ENCODE measurements around the gene NUP210L. TPM values are rescaled to one million over a fixed set of nuclear protein-coding genes. Genes with fewer than 3 reads are reported as not detected.

Gene NUP210L
- polyA plus RNA-seq, 2 of the 4 experiments (the other 2 are of a cell fraction): not detected

DNA sequence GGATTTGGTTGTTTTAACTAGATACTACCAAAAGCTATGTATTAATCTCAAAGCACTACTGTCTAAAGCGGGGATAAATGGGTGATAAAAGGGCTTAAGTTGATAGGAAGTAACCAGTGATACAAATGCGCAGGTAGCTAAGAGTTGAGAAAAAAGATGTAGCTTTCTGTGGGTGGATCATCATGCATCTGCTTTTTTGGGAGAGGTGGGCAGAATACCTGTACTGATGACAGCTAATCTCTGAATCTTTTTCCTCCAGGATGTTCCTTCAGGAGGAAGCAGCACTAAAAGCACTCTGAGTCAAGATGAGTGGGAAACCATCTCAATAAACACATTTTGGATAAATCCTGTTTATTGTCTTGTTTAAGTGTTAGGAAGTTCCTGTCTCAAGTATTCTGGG, 163.1 kb downstream of the NUP210L start:
- 70% methylated on average over 2 of the region's 2 CpGs for WGBS (ENCODE audit: missing lambda C conversion rate)
- peaks cover 14% of the 10 kb centered on the region; the same call in 2 of the 3 replicates for H3K4me1 ChIP-seq
- POLR2A ChIA-PET: interaction anchor here (1.1 to 2.0 kb wide), 4 partner anchors 14 to 358 kb away, joined by 4 to 52 read pairs (median 22); partner anchors contain the start of genes CHTOP, CREB3L4, DENND4B and JTB
- no peak for FAIRE-seq
- peak overlapping the region; percentile 73 for H3K4me3 ChIP-seq
- peak overlapping the region; percentile 84 for H3K4me2 ChIP-seq
- H3K9me3 ChIP-seq: no peaks in the 10 kb centered on the region
- ATAC-seq: no peak
- TF ChIP-seq GATA3 (IDR thresholded peaks at IDR 0.05; ENCODE audit: borderline replicate concordance): no peak
- peak; percentile 77 for TF ChIP-seq HOXA7 (CRISPR knock-in tag; IDR thresholded peaks at IDR 0.05)
- no peak for DNase-seq (ENCODE audit: low read depth in 1 of 2, low spot score in 1 of 2)
- H3K27ac ChIP-seq: peak overlapping the region; percentile 93 to 94; a peak in 5 of 6 replicates
- CTCF ChIA-PET: interaction anchor here (0.6 to 1.0 kb wide), 4 partner anchors 15 to 420 kb away, joined by 3 to 4 read pairs (median 3); partner anchors contain the start of gene JTB

GRCh38 chr1:153991151-153991630, 163.7 kb downstream of the NUP210L start:
- DNase-seq (ENCODE audit: low read depth in 1 of 2, low spot score in 1 of 2): no peak
- Histone ChIP-seq H3K4me3 (peak overlapping the region; percentile 73), H3K4me1 (peaks cover 14% of the 10 kb centered on the region; the same call in 2 of the 3 replicates), H3K9me3 (no peaks in the 10 kb centered on the region), H3K4me2 (peak overlapping the region; percentile 84), H3K27ac (peak overlapping the region; percentile 93 to 94)
- under 1% methylated on average over 9 of the region's 9 CpGs for WGBS (ENCODE audit: missing lambda C conversion rate)
- no peak for FAIRE-seq
- CTCF ChIA-PET: interaction anchor here (0.6 to 1.1 kb wide), 4 partner anchors 14 to 274 kb away, joined by 3 read pairs; partner anchors contain the start of gene JTB
- POLR2A ChIA-PET: interaction anchor here (0.6 to 2.0 kb wide), 16 partner anchors 14 to 458 kb away, joined by 3 to 52 read pairs (median 5); partner anchors contain the start of genes CHTOP, CREB3L4, CRTC2 and DENND4B
- no peak for TF ChIP-seq FOSL2 (IDR thresholded peaks at IDR 0.05)
- no peak for TF ChIP-seq FOSL2 (CRISPR knock-in tag; IDR thresholded peaks at IDR 0.05)
- no peak for TF ChIP-seq FOSB (CRISPR knock-in tag; IDR thresholded peaks at IDR 0.05)
- no peak for TF ChIP-seq ZSCAN20 (CRISPR knock-in tag; IDR thresholded peaks at IDR 0.05)
- no peak for ATAC-seq

- CTCF ChIA-PET: interaction anchor here (0.6 to 1.3 kb wide), 7 partner anchors 14 to 638 kb away, joined by 3 to 4 read pairs (median 3); partner anchors contain the start of genes JTB and SLC39A1
- ATAC-seq (peak; percentile 56 to 58), FAIRE-seq (peak; percentile 70), DNase-seq (ENCODE audit: low read depth in 1 of 2, low spot score in 1 of 2) (peak; percentile 97 to 99)
- POLR2A ChIA-PET: interaction anchor here (0.5 to 2.0 kb wide), 67 partner anchors 9 to 633 kb away, joined by 3 to 52 read pairs (median 4); partner anchors contain the start of genes CHTOP, CREB3L4, CRTC2 and DENND4B
- Histone ChIP-seq H3K4me2 (peak within 1 kb of the TSS; percentile 84), H3K27ac (peak within 1 kb of the TSS; percentile 93 to 94), H3K9me3 (no peaks in the 10 kb centered on the region), H3K4me1 (peaks cover 14% of the 10 kb centered on the region; the same call in 2 of the 3 replicates), H3K4me3 (peak within 1 kb of the TSS; percentile 73)
- WGBS (ENCODE audit: missing lambda C conversion rate): under 1% methylated on average over 24 of the region's 36 CpGs
- TF ChIP-seq CBX8 (IDR thresholded peaks at IDR 0.05) (no peak), BHLHE40 (IDR thresholded peaks at IDR 0.05; ENCODE audit: low read depth, low read length) (0 out of 2 replicates have a peak, but pooled peaks have one; percentile 14), SMC3 (IDR thresholded peaks at IDR 0.05) (no peak), ZC3H11A (IDR thresholded peaks at IDR 0.05) (no peak), PHF8 (IDR thresholded peaks at IDR 0.05; ENCODE audit: borderline replicate concordance, low read depth) (peak; percentile 99), NFE2L2 (conservative IDR thresholded peaks at IDR 0.05; ENCODE audit: low read length) (no peak), HOXA7 (CRISPR knock-in tag; IDR thresholded peaks at IDR 0.05) (0 out of 2 replicates have a peak, but pooled peaks have one; percentile 14), RNF2 (IDR thresholded peaks at IDR 0.05; ENCODE audit: borderline replicate concordance, low read depth) (no peak), E2F6 (IDR thresholded peaks at IDR 0.05; ENCODE audit: borderline replicate concordance, low read depth) (no peak), JUNB (IDR thresholded peaks at IDR 0.05) (no peak), POLR2AphosphoS2 (conservative IDR thresholded peaks at IDR 0.05; ENCODE audit: low read length) (no peak; the same call in 1 of the 2 replicates), MYC (IDR thresholded peaks at IDR 0.05; ENCODE audit: borderline replicate concordance, low read length) (peak; percentile 57), CHD2 (IDR thresholded peaks at IDR 0.05; ENCODE audit: low read length, partially characterized antibody) (no peak), RFX5 (IDR thresholded peaks at IDR 0.05) (no peak), TFCP2L1 (CRISPR knock-in tag; IDR thresholded peaks at IDR 0.05) (0 out of 2 replicates have a peak, but pooled peaks have one; percentile 57), MAFK (IDR thresholded peaks at IDR 0.05; ENCODE audit: partially characterized antibody) (no peak), JUN (IDR thresholded peaks at IDR 0.05) (peak; percentile 98 to 99), RCOR1 (IDR thresholded peaks at IDR 0.05; ENCODE audit: low read depth, low read length) (no peak)
- TF ChIP-seq, protein P1, sequence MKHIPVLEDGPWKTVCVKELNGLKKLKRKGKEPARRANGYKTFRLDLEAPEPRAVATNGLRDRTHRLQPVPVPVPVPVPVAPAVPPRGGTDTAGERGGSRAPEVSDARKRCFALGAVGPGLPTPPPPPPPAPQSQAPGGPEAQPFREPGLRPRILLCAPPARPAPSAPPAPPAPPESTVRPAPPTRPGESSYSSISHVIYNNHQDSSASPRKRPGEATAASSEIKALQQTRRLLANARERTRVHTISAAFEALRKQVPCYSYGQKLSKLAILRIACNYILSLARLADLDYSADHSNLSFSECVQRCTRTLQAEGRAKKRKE (CRISPR knock-in tag; IDR thresholded peaks at IDR 0.05; ENCODE audit: low read depth): no peak; the same call in 1 of the 2 replicates
- TF ChIP-seq, protein P2, sequence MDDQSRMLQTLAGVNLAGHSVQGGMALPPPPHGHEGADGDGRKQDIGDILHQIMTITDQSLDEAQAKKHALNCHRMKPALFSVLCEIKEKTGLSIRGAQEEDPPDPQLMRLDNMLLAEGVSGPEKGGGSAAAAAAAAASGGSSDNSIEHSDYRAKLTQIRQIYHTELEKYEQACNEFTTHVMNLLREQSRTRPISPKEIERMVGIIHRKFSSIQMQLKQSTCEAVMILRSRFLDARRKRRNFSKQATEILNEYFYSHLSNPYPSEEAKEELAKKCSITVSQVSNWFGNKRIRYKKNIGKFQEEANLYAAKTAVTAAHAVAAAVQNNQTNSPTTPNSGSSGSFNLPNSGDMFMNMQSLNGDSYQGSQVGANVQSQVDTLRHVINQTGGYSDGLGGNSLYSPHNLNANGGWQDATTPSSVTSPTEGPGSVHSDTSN (IDR thresholded peaks at IDR 0.05): no peak
- TF ChIP-seq, protein P3, sequence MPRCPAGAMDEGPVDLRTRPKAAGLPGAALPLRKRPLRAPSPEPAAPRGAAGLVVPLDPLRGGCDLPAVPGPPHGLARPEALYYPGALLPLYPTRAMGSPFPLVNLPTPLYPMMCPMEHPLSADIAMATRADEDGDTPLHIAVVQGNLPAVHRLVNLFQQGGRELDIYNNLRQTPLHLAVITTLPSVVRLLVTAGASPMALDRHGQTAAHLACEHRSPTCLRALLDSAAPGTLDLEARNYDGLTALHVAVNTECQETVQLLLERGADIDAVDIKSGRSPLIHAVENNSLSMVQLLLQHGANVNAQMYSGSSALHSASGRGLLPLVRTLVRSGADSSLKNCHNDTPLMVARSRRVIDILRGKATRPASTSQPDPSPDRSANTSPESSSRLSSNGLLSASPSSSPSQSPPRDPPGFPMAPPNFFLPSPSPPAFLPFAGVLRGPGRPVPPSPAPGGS (IDR thresholded peaks at IDR 0.05): peak; percentile 99
- TF ChIP-seq, protein P4, sequence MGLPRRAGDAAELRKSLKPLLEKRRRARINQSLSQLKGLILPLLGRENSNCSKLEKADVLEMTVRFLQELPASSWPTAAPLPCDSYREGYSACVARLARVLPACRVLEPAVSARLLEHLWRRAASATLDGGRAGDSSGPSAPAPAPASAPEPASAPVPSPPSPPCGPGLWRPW (IDR thresholded peaks at IDR 0.05): no peak
- TF ChIP-seq, protein P5, sequence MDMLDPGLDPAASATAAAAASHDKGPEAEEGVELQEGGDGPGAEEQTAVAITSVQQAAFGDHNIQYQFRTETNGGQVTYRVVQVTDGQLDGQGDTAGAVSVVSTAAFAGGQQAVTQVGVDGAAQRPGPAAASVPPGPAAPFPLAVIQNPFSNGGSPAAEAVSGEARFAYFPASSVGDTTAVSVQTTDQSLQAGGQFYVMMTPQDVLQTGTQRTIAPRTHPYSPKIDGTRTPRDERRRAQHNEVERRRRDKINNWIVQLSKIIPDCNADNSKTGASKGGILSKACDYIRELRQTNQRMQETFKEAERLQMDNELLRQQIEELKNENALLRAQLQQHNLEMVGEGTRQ (IDR thresholded peaks at IDR 0.05): no peak
These were observed 164.3 kb downstream of the NUP210L start, which contains the start of gene RPS27 for GRCh38 chr1:153990468-153991150. TSS of gene RPS27 (plus strand) at chr1:153990762. CDS start at chr1:153990797, 35 bp downstream.
